Panc1 (cell line): ENCODE results near the gene FIBP. TPM values are rescaled to one million over a fixed set of nuclear protein-coding genes. Genes with fewer than 3 reads are reported as not detected.
A peak's percentile ranks its signal among the peaks of the same experiment; 100 is the strongest.

ENCODE experiments used
- ATAC-seq: fragments of 200-7000 bp; cut with Tn5 transposase; 2 replicates; pipeline ENCODE4 v1.9.1; 2020; ENCODE audit warnings: mild to moderate bottlenecking, moderate library complexity
- BruUV-seq: library from RNA; stranded (reverse); fragments of 400-500 nt; replicated peaks from 2 replicates; lab custom pipeline; 2021; lab: Mats Ljungman, UMichigan
- CTCF ChIA-PET: fragments of 300-600 bp; sonication (Branson Sonifier 250); formaldehyde crosslinking; loops from one replicate; lab custom pipeline; 2022; ENCODE audit warnings: antibody characterized with exemption; lab: Charles Lee
- POLR2A ChIA-PET: fragments of 300-600 bp; sonication (Branson Sonifier 250); formaldehyde crosslinking; loops from one replicate; lab custom pipeline; 2022; ENCODE audit warnings: antibody characterized with exemption; lab: Charles Lee
- DNase-seq: peaks from one replicate; pipeline ENCODE4 v3.0.0-alpha.2; 2010; ENCODE audit warnings: low read depth, low spot score
- H3K27ac ChIP-seq: 2 replicates; pipeline ENCODE4 v1.5.1; 2011; ENCODE audit warnings: mild to moderate bottlenecking, low read length, inconsistent platforms
- H3K27me3 ChIP-seq: fragments of 200-500 bp; sonication (Bioruptor generic); 2 replicates; pipeline ENCODE4 v1.6.0; 2014; ENCODE audit warnings: low read length, inconsistent platforms; ENCODE audit not compliant: control insufficient read depth, insufficient read depth
- H3K36me3 ChIP-seq: fragments of 200-500 bp; sonication (Bioruptor generic); 2 replicates; pipeline ENCODE4 v1.5.1; 2014; ENCODE audit warnings: inconsistent platforms, mild to moderate bottlenecking, low read length, moderate library complexity; ENCODE audit not compliant: control insufficient read depth, insufficient read depth
- H3K4me1 ChIP-seq: 2 replicates; pipeline ENCODE4 v1.5.1; 2011; ENCODE audit warnings: inconsistent platforms, mild to moderate bottlenecking, low read length, moderate library complexity; ENCODE audit not compliant: control insufficient read depth, insufficient read depth
- H3K4me3 ChIP-seq, 2 experiments: 2 replicates each; pipeline ENCODE4 v1.5.1; 2011 to 2012; ENCODE audit warnings: low read depth in 2 of 2, low read length in 2 of 2, mild to moderate bottlenecking in 2 of 2, inconsistent platforms in 1 of 2, moderate library complexity in 1 of 2
- H3K9me3 ChIP-seq: fragments of 200-500 bp; sonication (Bioruptor generic); 2 replicates; pipeline ENCODE4 v1.5.1; 2014; ENCODE audit warnings: low read depth, mild to moderate bottlenecking, inconsistent platforms, low read length, moderate library complexity; ENCODE audit not compliant: control insufficient read depth, insufficient read depth
- CTCF ChIP-seq: fragments of 450-650 bp; IDR thresholded peaks from 2 replicates; pipeline ENCODE4 v1.5.1; 2017; ENCODE audit warnings: mild to moderate bottlenecking
- POLR2AphosphoS5 ChIP-seq: IDR thresholded peaks from 2 replicates; pipeline ENCODE4 v1.6.1; 2012; ENCODE audit warnings: mild to moderate bottlenecking, low read depth, low read length, moderate library complexity
- REST ChIP-seq, 2 experiments: IDR thresholded peaks; 2 replicates each; pipeline ENCODE4 v1.6.1; 2011 to 2012; ENCODE audit warnings: low read depth in 2 of 2, control low read depth in 1 of 2, low read length in 1 of 2, mild to moderate bottlenecking in 1 of 2, moderate library complexity in 1 of 2; ENCODE audit not compliant: insufficient read depth in 1 of 2
- SIN3A ChIP-seq: IDR thresholded peaks from 2 replicates; pipeline ENCODE4 v1.6.1; 2012; ENCODE audit warnings: low read depth, mild to moderate bottlenecking, low read length, moderate library complexity, borderline replicate concordance; ENCODE audit not compliant: insufficient read depth
- TCF7L2 ChIP-seq: IDR thresholded peaks from 2 replicates; pipeline ENCODE4 v1.6.1; 2011; ENCODE audit warnings: mild to moderate bottlenecking, low read depth, low read length, inconsistent platforms
- in situ Hi-C: cut with HindIII; loops from 2 replicates; pipeline ENCODE4 v1.10.0; 2016; ENCODE audit warnings: low sequenced_read_pairs, low pct_unique_long_range_greater_than_20kb
- intact Hi-C: fragments of 100-400 bp; cut with micrococcal nuclease; formaldehyde crosslinking; loops from one replicate; pipeline ENCODE4 v1.10.0; 2022; ENCODE audit not compliant: unreplicated experiment
- total RNA-seq: library from RNA; stranded (reverse); gene quantifications from one replicate; pipeline ENCODE4 v1.2.1, GENCODE V29; 2021; ENCODE audit not compliant: unreplicated experiment

The FIBP gene
- total RNA-seq, 1 experiment from 2014 or later = 105 TPM

GRCh38 chr11:65921033-65921555, 32.8 kb upstream of the FIBP start:
- Histone ChIP-seq H3K27ac (peak overlapping the region; percentile 98), H3K36me3 (peaks cover 3% of the 10 kb centered on the region; the same call in 1 of the 2 replicates), H3K27me3 (no peaks in the 10 kb centered on the region), H3K9me3 (no peaks in the 10 kb centered on the region), H3K4me3 (peak overlapping the region; percentile 84 to 91), H3K4me1 (peaks cover 41% of the 10 kb centered on the region)
- TF ChIP-seq REST (IDR thresholded peaks at IDR 0.05; ENCODE audit: insufficient read depth in 1 of 2, low read depth in 2 of 2, low read length in 1 of 2) = no peak
- no peak for TF ChIP-seq CTCF
- no peak for TF ChIP-seq SIN3A
- no peak for TF ChIP-seq TCF7L2
- no peak for TF ChIP-seq POLR2AphosphoS5
- POLR2A ChIA-PET = interaction anchor here (0.5 kb wide), 1 partner anchor 23 kb away, joined by 12 read pairs; no protein-coding TSS in a partner anchor
- ATAC-seq (no peak), DNase-seq (no peak)
- CTCF ChIA-PET = no interaction called here
- no TSS peak for BruUV-seq
- in situ Hi-C loops = no loop called here
- intact Hi-C loops = no loop called here

GRCh38 chr11:65920372-65920802, 32.1 kb upstream of the FIBP start:
- POLR2A ChIA-PET = no interaction called here
- Histone ChIP-seq H3K27me3 (no peaks in the 10 kb centered on the region), H3K27ac (peak overlapping the region; percentile 98), H3K9me3 (no peaks in the 10 kb centered on the region), H3K4me3 (peak overlapping the region; percentile 84 to 91), H3K4me1 (peaks cover 46% of the 10 kb centered on the region), H3K36me3 (peaks cover 3% of the 10 kb centered on the region; the same call in 1 of the 2 replicates)
- BruUV-seq = no TSS peak
- DNase-seq (no peak), ATAC-seq (no peak)
- TF ChIP-seq REST (IDR thresholded peaks at IDR 0.05; ENCODE audit: insufficient read depth in 1 of 2, low read depth in 2 of 2, low read length in 1 of 2) (no peak), SIN3A (0 out of 2 replicates have a peak, but pooled peaks have one; percentile 55), CTCF (no peak), TCF7L2 (no peak)
- in situ Hi-C loops (no loop called here), intact Hi-C loops (no loop called here)
- CTCF ChIA-PET = no interaction called here
